ENCODE data around the gene CARD8. TPM values are rescaled to one million over a fixed set of nuclear protein-coding genes. Genes with fewer than 3 reads are reported as not detected.
"Not testable (repeated sequence)": the region's sequence is repeated elsewhere in the genome, so short reads cannot be mapped to it uniquely, and the experiment has no call there.

The CARD8 gene
- total RNA-seq, 1 donor from 2014 or later = 191 TPM

DNA sequence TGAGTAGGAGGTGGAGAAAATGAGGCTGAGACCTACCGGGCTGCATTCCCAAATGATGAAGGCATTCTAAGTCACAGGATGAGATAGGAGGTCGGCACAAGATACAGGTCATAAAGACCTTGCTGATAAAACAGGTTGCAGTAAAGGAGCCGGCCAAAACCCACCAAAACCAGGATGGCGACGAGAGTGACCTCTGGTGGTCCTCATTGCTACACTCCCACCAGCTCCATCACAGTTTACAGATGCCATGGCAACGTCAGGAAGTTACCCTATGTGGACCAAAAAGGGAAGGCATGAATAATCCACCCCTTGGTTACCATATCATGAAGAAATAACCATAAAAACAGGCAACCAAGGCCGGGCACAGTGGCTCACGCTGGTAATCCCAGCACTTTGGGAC, 9.6 kb upstream of the CARD8 start:
- intact Hi-C loops (cut with micrococcal nuclease) = not testable (repeated sequence)

DNA sequence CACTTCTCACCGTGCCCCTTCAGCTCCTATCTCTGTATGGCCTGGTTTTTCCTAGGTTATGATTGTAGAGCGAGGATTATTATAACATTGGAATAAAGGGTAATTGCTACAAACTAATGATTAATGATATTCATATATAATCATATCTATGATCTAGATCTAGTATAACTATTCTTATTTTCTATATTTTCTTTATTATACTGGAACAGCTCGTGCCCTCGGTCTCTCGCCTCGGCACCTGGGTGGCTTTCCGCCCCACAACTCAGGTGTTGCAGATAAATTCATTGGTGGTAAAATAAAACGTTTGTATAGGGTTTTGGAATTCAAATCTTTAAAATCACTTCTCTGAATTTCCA, 4.6 kb upstream of the CARD8 start:
- intact Hi-C loops (cut with micrococcal nuclease) = loop anchor here (1.0 to 2.0 kb wide), 6 partner anchors 11 to 150 kb away; partner anchors contain the start of genes LIG1, PLA2G4C and ZSWIM9

DNA sequence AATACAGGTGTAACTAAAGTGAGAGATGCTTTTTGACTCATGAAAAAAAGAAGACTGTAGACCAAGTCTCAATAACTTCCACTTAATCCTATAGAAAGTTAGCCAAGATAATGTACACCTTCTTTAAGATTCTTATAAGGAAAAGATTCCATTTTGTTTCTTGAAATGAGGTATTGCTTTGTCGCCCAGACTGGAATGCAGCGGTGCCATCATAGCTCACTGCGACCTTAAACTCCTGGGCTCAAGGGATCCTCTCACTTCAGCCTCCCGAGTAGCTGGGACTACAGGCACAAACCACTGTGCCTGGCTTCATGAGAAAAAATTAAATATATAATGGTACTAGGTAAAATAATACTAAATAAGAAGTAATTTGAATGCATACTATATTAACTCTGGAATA, 3.3 kb upstream of the CARD8 start:
- intact Hi-C loops (cut with micrococcal nuclease) = loop anchor here (2.0 kb wide), 1 partner anchor 74 kb away; no protein-coding TSS in a partner anchor

DNA sequence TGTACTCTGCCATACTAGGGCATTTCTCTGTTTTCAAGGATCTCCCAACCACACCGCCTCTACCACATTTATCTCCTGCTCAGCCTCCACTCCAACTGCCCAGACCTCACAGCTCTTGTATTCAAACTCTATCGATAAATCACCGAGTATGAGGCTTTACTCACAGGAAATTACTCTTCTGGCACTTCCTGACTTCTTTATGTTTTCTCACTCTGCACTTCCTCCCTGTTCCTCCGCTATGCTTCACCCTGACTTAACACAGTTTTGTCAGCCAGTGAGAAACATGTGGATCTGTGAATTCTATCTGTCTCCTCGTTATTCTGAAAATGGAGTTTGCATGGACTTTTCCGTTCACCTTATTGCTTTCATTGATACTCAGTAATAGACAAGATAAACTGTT, 2.6 kb upstream of the CARD8 start:
- intact Hi-C loops (cut with micrococcal nuclease) = loop anchor here (2.0 kb wide), 1 partner anchor 74 kb away; no protein-coding TSS in a partner anchor

DNA sequence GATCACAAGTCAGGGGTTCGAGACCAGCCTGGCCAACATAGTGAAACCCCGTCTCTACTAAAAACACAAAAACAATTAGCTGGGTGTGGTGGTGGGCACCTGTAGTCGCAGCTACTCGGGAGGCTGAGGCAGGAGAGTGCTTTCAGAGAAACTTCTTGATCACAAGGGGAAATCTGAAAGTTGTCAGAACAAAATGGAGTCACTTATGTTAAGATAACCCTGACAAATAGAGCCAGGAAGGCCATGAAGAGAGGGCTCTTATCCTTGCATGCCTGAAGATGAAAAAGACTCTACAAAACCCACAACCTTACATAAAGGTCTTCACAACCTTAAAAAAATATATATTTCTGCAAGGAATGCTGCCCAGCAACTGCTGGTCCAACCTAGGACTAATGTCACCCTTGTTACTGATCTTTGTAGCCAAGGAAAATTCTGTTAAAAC, 1.2 kb downstream of the CARD8 start:
- intact Hi-C loops (cut with micrococcal nuclease) = no loop called here

DNA sequence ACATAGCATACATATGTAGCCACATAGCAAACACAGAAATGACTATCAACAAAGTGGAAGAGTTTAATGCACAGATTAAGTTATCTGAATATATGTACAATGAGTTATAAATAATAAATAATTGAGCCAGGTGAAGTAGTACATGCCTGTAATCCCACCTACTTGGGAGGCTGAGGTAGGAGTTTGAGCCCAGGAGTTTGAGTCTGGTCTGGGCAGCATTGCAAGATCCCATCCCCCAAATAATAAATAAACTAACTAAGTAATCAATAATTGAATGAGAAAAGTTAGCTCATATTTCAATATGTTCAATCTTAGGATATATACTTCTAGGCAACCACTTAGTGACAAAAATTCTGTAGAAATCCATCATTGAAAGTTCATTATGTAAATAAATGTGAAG, 1.7 kb downstream of the CARD8 start:
- intact Hi-C loops (cut with micrococcal nuclease) = no loop called here

DNA sequence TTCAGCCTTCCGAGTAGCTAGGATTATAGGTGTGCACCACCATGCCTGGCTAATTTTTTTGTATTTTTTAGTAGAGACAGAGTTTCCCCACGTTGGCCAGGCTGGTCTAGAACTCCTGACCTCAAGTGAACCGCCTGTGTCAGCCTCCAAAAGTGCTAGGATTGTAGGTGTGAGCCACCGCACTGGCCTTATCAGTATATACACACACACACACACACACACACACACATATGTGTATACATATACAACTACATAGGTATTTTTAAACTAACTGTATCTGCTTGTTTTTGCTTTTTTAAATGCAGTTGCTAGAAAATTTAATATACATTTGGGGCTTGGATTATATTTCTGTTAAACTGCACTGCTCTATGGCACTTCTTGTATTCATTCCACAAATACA, 3.1 kb downstream of the CARD8 start:
- intact Hi-C loops (cut with micrococcal nuclease) = no loop called here

DNA sequence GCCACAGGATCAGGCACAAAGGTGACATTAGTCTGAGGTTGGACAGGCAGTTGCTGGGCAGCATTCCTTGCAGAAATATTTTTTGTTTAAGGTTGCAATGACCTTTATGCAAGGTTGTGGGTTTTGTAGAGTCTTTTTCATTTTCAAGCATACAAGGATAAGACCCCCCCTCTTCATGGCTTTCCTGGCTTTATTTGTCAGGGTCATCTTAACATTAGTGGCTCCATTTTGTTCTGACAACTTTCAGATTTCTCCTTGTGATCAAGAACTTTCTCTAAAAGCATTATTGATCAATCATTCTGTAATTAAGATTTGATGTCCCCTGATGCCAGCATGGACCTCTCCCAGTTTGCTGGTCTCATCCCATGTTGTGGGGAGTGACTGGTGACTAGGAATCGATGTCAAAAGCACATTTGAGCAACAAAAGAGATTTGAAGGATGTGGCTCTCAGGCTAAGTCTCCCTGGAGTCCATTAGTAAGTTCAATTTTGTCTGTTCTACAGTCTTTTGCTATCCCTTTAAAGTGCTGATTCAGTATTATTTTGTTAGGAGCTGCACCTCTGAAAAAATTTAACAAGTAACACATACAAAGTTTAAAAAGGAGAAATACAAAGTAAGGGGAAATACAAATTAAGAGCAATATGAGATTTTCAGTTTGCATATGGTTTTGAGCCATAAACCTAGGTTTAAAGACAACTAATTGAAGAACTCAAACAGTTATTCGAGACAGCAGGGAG, 5.3 kb downstream of the CARD8 start:
- intact Hi-C loops (cut with micrococcal nuclease) = no loop called here

DNA sequence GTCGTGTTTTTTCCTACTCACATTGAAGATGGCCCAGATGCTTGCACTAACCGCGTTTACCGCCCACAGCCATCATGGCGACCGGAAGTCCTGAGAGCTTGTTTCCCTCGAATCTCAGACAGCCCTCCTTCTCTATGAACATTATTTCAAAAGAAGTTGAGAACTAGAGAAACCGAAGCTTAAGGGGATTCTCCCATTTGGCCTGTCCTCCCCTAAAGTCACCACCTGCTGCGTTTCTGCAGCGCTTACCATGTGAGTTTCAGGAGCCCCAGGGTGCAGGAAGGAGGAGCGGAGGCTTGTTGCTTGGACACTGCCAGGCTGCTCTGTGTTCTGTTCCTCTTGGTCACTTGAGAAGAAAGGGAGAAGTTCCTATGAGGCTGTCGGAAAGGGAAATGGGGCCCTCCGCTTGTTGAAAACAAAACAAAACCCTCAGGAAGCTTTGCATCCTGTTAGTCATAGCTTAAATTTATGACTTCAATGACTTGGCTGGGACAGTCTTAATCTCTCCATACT, 6.2 kb downstream of the CARD8 start:
- intact Hi-C loops (cut with micrococcal nuclease) = loop anchor here (1.0 to 5.0 kb wide), 3 partner anchors 11 to 1618 kb away; partner anchors contain the start of gene PNKP

DNA sequence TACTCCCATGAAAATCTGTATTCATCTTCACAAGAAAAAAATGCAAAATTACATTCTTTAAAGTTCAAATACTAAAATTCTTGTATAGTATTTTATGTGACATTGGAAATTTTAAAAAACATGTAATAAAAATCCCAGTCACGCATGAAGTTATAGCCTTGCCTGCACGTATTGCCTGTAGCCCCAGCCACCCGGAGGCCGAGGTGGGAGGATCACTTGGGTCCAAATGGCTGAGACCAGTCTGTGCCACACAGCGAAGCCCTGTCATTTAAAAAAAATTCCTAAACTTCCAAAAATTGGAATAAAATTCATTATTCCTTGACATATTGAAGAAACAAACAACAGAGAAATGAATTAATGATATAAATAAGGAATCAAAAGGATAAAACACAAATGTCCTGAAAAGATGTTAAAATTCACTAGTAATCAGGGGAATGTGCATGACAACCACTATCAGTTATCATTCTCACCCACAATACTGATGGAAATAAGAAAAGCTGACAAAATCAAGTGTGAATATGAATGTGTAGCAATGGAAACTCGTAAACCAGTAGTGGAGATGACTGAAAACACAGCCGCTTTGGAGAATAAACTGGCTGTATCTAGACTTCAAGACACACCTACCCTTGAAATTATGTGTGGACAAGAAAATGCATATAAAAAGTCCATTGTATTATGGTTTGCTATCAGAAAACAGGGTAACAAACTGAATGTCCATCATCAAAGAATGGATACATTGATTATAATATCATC, 7.5 kb downstream of the CARD8 start:
- intact Hi-C loops (cut with micrococcal nuclease) = loop anchor here (2.0 to 5.0 kb wide), 2 partner anchors 43 to 1619 kb away; partner anchors contain the start of gene PNKP

DNA sequence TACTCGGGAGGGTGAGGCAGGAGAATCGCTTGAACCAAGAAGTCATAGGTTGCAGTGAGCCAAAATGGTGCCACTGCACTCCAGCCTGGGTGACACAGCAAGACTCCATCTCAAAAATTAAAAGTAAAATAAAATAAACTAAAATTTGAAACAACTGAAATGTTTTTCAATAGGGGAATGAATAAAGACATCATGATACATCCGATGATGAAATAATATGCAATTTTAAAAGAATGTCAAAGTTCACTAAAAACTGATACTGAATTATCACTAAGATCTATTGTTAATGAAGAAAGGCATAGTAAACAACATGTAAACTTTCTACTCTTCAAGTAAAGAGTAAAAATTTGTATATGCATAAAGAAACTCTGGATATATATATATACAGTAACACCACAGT, 8.5 kb downstream of the CARD8 start:
- intact Hi-C loops (cut with micrococcal nuclease) = loop anchor here (5.0 kb wide), 1 partner anchor 1620 kb away; the partner anchor contains the start of gene PNKP

DNA sequence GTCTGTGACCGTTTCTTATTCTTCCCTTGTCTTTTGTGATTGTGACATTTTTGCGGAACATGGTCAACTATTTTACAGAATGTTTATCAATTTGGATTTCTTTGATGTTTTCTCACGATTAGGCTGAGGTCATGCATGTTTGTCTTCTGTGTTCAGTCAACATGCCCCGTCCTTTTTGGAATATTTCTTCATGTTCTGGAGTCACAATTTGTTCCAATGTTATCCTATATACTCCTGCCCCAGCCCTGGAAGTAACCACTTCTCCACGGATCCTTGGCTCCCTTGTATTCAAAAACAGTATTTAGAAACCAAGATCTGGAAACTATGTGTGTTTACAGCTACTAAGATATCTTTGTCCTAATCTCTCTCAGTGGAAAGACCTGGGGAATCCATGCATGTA, 9.6 kb downstream of the CARD8 start:
- intact Hi-C loops (cut with micrococcal nuclease) = loop anchor here (5.0 kb wide), 1 partner anchor 1621 kb away; the partner anchor contains the start of gene PNKP

DNA sequence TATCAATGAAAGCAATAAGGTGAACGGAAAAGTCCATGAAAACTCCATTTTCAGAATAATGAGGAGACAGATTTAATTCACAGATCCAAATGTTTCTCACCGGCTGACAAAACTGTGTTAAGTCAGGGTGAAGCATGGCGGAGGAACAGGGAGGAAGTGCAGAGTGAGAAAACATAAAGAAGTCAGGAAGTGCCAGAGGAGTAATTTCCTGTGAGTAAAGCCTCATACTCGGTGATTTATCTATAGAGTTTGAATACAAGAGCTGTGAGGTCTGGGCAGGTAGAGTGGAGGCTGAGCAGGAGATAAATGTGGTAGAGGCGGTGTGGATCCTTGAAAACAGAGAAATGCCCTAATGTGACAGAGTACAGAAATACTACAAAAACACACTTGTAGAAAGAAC, 11.4 kb downstream of the CARD8 start:
- intact Hi-C loops (cut with micrococcal nuclease) = loop anchor here (1.0 to 2.0 kb wide), 2 partner anchors 11 to 17 kb away; partner anchors contain the start of gene CARD8

DNA sequence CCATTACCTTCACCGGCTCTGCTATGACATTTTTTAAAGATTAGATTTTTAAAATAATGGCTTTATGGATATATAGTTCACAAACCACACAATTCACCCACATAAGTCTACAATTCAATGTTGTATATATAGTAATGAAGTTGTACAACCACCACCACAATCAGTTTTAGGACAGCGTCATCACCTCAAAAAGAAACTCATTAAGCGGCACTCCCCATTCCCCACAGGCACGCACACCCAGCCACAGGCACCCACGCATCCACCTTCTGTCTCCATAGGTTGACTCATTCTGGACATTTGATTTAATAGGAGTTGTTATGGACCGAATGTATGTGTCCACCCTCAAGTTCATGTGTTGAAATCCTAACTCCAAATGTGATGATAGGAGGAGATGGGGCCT, 13.9 kb downstream of the CARD8 start:
- intact Hi-C loops (cut with micrococcal nuclease) = not testable (repeated sequence)

DNA sequence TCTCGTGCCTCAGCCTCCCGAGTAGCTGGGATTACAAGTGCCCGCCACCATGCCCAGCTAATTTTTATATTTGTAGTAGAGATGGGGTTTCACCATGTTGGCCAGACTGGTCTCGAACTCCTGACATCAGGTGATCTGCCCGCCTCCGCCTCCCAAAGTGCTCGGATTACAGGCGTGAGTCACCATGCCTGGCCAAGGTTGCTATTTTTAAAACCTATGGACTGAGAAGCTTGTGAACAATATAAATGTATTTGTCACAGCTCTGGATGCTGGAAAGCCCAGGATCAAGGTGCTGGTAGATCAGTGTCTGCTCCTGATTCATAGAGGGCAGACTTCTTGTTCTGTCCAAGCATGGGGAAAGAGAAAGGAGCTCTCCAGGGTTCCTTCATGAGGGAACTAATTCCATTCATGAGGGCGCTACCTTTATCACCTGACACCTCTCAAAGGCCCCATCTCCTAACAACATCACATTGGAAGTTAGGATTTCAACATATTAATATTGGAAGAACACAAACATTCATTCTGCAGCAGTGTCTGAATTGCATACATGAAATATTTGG, 16.1 kb downstream of the CARD8 start:
- intact Hi-C loops (cut with micrococcal nuclease) = no loop called here

DNA sequence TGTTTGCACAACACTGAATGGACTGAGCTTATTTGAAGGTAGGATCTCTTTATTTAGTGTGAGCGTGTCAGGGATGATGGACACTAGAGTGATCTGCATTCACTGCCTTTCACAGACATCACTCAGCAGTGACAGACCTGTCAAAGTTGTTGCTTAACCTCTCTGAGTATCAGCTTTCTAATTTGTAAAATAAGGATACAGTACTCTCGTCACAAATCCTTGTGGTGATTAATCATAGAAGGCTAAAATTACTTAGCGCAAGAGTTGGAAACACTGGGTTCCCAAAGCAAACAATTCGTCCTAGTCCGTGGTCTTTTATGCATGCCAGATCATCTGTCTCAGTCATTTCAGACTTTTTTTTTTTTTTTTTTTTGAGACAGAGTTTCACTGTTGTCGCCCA, 16.6 kb downstream of the CARD8 start:
- intact Hi-C loops (cut with micrococcal nuclease) = no loop called here

DNA sequence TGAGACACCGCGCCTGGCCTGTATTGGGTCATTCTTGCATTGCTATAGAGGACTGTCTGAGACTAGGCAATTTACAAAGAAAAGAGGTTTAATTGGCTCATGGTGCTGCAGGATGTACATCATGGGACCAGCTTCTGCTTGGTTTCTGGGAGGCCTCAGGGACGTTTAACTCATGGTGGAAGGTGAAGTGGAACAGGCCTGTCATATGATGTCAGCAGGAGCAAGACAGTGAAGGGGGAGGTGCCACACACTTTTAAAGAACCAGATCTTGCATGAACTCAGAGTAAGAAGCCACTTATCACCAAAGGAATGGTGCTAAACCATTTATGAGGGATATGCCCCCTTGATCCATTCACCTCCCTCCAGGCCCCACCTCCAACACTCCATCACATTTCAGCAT, 18.7 kb downstream of the CARD8 start:
- intact Hi-C loops (cut with micrococcal nuclease) = no loop called here

DNA sequence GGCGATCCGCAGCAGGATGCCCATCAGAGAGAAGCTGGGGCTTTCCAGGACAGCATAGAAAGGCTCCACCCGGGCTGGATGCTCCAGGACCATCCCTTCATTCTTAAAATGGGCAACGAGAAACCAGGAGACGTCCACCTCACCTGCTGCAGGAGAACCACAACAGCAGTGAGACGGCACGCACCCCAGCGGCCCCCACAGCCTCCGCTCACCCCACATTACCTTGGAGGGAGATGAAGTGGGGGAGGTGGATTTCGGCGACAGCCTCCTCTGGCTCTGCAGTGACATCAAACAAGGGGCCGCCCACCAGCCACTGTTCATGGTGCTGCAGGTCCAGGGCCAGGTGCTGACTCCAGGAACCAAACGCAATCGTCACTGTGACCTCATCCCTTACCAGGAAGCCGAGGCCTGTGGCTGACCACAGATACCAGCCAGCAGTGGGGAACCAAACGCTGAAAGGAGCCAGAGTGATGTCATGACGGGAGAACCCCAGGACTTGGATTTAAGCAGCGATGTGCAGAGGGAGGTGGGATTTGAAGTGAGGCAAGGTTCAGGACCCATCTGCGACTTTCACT, 25.1 kb downstream of the CARD8 start:
- intact Hi-C loops (cut with micrococcal nuclease) = no loop called here

DNA sequence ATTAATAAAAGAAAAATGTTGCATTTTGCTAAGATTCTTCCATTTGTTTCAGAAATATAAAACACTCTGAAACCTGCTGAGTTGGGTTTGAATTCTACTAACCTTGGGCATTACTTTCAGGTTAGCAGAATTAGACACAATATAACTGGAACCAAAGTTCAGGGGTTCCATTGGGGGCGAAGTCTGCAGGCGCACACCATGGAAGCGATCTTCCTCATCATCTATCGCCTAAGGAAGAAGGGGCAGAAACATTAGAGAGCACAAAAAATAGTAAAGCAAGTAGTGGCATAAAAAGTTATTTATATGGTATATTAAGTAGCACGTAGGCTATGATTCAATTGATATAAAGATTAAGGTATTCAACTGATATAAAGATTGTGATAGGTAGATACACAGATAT, 34.1 kb downstream of the CARD8 start:
- intact Hi-C loops (cut with micrococcal nuclease) = no loop called here

DNA sequence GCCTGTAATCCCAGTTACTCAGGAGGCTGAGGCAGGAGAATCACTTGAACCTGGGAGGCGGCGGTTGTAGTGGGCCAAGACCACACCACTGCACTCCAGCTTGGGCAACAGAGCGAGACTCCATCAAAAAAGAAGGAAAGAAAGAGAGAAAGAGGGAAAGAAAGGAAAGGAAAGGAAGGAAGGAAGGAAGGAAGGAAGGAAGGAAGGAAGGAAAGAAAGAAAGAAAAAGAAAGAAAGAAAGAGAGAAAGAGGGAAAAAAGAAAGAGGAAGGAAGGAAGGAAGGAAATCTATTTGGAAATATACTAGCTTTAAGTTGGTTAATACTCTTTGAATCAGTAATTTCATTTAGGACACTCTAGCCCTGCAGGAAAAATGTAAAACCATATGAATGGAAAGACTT, 34.9 kb downstream of the CARD8 start:
- intact Hi-C loops (cut with micrococcal nuclease) = not testable (repeated sequence)

DNA sequence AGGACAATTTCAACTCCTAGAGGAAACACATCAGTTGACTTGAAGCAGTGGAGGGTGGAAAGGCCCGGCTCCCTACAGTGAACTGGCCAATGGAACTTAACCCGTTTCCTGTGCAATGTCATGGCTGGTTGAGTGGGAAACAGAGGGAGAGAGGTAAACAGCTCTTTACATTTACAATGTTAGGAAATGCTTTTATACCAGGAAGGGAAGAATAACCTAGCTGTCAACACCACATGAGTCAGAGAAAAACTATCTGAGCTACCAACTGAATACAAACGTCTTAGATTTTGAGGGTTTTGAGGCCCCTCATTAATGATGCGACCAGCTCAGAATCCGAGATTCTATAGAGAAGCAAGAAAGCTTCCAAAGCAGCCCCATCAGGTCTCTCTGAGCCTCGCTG, 36.7 kb downstream of the CARD8 start:
- intact Hi-C loops (cut with micrococcal nuclease) = no loop called here

Data from T-helper 1 cell treated with Interleukin-12 subunit alpha and Interleukin-12 subunit beta and Interleukin-4 antibody, amounts not matched to agents 30 ng/mL and 1 ng/mL, for 36 hours (primary cell).